Sigmoid colon (tissue), 4 donors: ENCODE data around the gene RAF1.

Experiments
- CTCF ChIP-seq, 4 experiments: fragments of 450-650 bp in 3 of 4; fragments of 200-600 bp in 1 of 4; IDR thresholded peaks; one replicate each; pipeline ENCODE4 v1.5.1; 2016 to 2019; ENCODE audit warnings: antibody characterized with exemption in 4 of 4, mild to moderate bottlenecking in 3 of 4, moderate library complexity in 2 of 4
- EP300 ChIP-seq, 4 donors: sonication (generic); formaldehyde crosslinking; IDR thresholded peaks; one replicate each; pipeline ENCODE4 v1.6.1; 2017; ENCODE audit warnings: antibody characterized with exemption in 4 of 4

- TF ChIP-seq CTCF (IDR thresholded peaks at IDR 0.05) (no peak), EP300 (IDR thresholded peaks at IDR 0.05) (no peak)
Observed at GRCh38 chr3:12705981-12706380, 42.1 kb upstream of the RAF1 start.
